ENCODE results near the gene RPS6KC1. TPM values are rescaled to one million over a fixed set of nuclear protein-coding genes. Genes with fewer than 3 reads are reported as not detected.
"Not testable (repeated sequence)": the region's sequence is repeated elsewhere in the genome, so short reads cannot be mapped to it uniquely, and the experiment has no call there.

Gene RPS6KC1
- polyA plus RNA-seq, 1 donor (not counting 4 experiments of a cell fraction or from before 2014, with no cell fraction given): 13.0 TPM

DNA sequence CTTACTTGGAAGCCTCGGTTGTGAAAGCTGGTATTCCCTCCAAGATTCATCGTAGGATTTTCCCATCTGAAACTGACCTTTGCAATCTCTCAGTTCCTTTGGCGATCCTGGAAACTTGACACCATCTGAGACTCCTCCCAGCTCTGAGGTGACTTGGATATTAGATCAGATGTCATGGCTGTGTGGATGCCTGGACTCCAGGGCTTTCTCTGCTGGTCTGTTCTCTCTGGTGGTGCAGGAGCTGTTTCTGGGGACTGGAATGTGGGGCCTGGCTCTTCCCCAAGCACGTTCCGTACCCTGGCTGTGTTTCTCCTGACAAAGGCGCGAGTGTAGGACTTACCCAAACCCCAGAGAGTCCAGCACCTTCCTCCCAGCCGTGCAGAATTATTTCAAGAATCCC is 252.2 kb downstream of the RPS6KC1 start:
- no peaks in the 10 kb centered on the region for H3K27me3 ChIP-seq (ENCODE audit: control insufficient read depth, extremely low read depth, insufficient read depth, low read length)
- H3K4me1 ChIP-seq (ENCODE audit: control insufficient read depth, extremely low read depth, insufficient read depth, low read length): no peaks in the 10 kb centered on the region
- dilution Hi-C loops (cut with MboI; ENCODE audit: extremely low pct_ligation_motif_present, low sequenced_read_pairs): no loop called here
- H3K9me1 ChIP-seq (ENCODE audit: control insufficient read depth, extremely low read depth, insufficient read depth, low read length): no peaks in the 10 kb centered on the region
- H3K27ac ChIP-seq (ENCODE audit: control insufficient read depth, insufficient read depth, low read length): no peak overlapping the region
- FAIRE-seq (no peak), DNase-seq (ENCODE audit: low read depth, low spot score) (no peak)
- no peaks in the 10 kb centered on the region for H3K9me3 ChIP-seq (ENCODE audit: control insufficient read depth, low read depth, low read length)
- TF ChIP-seq CTCF (optimal IDR thresholded peaks at IDR 0.05 in 1 of 3, IDR thresholded peaks at IDR 0.05 in 1 of 3, conservative IDR thresholded peaks at IDR 0.05 in 1 of 3; ENCODE audit: extremely low read depth in 1 of 3, insufficient read depth in 2 of 3, low read length in 3 of 3) (no peak), EZH2 (IDR thresholded peaks at IDR 0.05; ENCODE audit: low read length) (no peak)
- H4K20me1 ChIP-seq (ENCODE audit: control insufficient read depth, extremely low read depth, insufficient read depth, low read length): no peaks in the 10 kb centered on the region
- no peak overlapping the region for H3K9ac ChIP-seq (ENCODE audit: control insufficient read depth, extremely low read depth, insufficient read depth, low read length)
- no peaks in the 10 kb centered on the region for H3K79me2 ChIP-seq (ENCODE audit: control insufficient read depth, insufficient read depth, low read length)
- H3K4me2 ChIP-seq (ENCODE audit: control insufficient read depth, extremely low read depth, insufficient read depth, low read depth, low read length): no peak overlapping the region
- H3K4me3 ChIP-seq (ENCODE audit: control insufficient read depth in 2 of 3, extremely low read depth in 1 of 3, insufficient read depth in 2 of 3, low read depth in 1 of 3, low read length in 3 of 3): no peak overlapping the region
- H2AFZ ChIP-seq (ENCODE audit: control insufficient read depth, low read length): no peak overlapping the region
- no peaks in the 10 kb centered on the region for H3K36me3 ChIP-seq (ENCODE audit: control insufficient read depth in 2 of 2, extremely low read depth in 1 of 2, insufficient read depth in 2 of 2, low read length in 2 of 2)

DNA sequence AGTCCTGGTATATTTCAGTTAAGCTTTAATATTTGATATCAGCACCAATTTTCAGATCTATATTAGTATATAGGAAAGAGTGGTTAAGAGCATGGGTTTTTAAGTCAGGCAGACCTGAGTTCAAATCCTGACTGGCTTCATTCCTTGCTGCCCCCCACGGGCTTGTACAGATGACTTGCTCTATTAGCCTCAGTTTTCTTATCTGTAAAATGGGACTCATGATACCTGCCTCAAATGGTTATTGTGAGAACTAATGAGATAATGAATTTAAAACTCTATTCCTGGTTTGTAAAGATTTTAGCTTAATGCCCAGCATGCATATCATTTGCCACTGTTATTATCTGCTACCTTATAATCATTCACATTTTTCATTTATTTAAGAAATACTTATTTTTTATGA is 264.5 kb downstream of the RPS6KC1 start:
- no peak overlapping the region for H3K4me2 ChIP-seq (ENCODE audit: control insufficient read depth, extremely low read depth, insufficient read depth, low read depth, low read length)
- no peaks in the 10 kb centered on the region for H3K27me3 ChIP-seq (ENCODE audit: control insufficient read depth, extremely low read depth, insufficient read depth, low read length)
- H3K36me3 ChIP-seq (ENCODE audit: control insufficient read depth in 2 of 2, extremely low read depth in 1 of 2, insufficient read depth in 2 of 2, low read length in 2 of 2): no peaks in the 10 kb centered on the region
- no peaks in the 10 kb centered on the region for H4K20me1 ChIP-seq (ENCODE audit: control insufficient read depth, extremely low read depth, insufficient read depth, low read length)
- no peaks in the 10 kb centered on the region for H3K79me2 ChIP-seq (ENCODE audit: control insufficient read depth, insufficient read depth, low read length)
- TF ChIP-seq EZH2 (IDR thresholded peaks at IDR 0.05; ENCODE audit: low read length) (no peak), CTCF (optimal IDR thresholded peaks at IDR 0.05 in 1 of 3, IDR thresholded peaks at IDR 0.05 in 1 of 3, conservative IDR thresholded peaks at IDR 0.05 in 1 of 3; ENCODE audit: extremely low read depth in 1 of 3, insufficient read depth in 2 of 3, low read length in 3 of 3) (no peak)
- DNase-seq (ENCODE audit: low read depth, low spot score) (no peak), FAIRE-seq (no peak)
- no peak overlapping the region for H3K9ac ChIP-seq (ENCODE audit: control insufficient read depth, extremely low read depth, insufficient read depth, low read length)
- H3K4me3 ChIP-seq (ENCODE audit: control insufficient read depth in 2 of 3, extremely low read depth in 1 of 3, insufficient read depth in 2 of 3, low read depth in 1 of 3, low read length in 3 of 3): no peak overlapping the region
- no peaks in the 10 kb centered on the region for H3K4me1 ChIP-seq (ENCODE audit: control insufficient read depth, extremely low read depth, insufficient read depth, low read length)
- dilution Hi-C loops (cut with MboI; ENCODE audit: extremely low pct_ligation_motif_present, low sequenced_read_pairs): no loop called here
- no peaks in the 10 kb centered on the region for H3K9me3 ChIP-seq (ENCODE audit: control insufficient read depth, low read depth, low read length)
- H3K9me1 ChIP-seq (ENCODE audit: control insufficient read depth, extremely low read depth, insufficient read depth, low read length): no peaks in the 10 kb centered on the region
- H2AFZ ChIP-seq (ENCODE audit: control insufficient read depth, low read length): no peak overlapping the region
- no peak overlapping the region for H3K27ac ChIP-seq (ENCODE audit: control insufficient read depth, insufficient read depth, low read length)

DNA sequence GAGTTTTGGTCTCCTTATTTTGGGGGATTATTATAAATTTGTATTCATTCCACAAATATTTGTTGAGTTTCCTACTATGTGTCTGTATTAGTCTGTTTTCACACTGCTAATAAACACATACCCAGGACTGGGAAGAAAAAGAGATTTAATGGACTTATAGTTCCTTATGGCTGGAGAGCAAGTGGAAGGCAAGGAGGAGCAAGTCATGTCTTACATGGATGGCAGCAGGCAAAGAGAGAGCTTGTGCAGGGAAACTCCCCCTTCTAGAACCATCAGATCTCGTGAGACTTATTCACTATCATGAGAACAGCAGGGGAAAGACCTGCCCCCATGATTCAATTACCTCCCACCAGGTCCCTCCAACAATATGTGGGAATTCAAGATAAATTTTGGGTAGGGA is 267.4 kb downstream of the RPS6KC1 start:
- H3K4me3 ChIP-seq (ENCODE audit: control insufficient read depth in 2 of 3, extremely low read depth in 1 of 3, insufficient read depth in 2 of 3, low read depth in 1 of 3, low read length in 3 of 3); H3K36me3 ChIP-seq (ENCODE audit: control insufficient read depth in 2 of 2, extremely low read depth in 1 of 2, insufficient read depth in 2 of 2, low read length in 2 of 2); FAIRE-seq; H3K79me2 ChIP-seq (ENCODE audit: control insufficient read depth, insufficient read depth, low read length); H3K27ac ChIP-seq (ENCODE audit: control insufficient read depth, insufficient read depth, low read length); H2AFZ ChIP-seq (ENCODE audit: control insufficient read depth, low read length); H3K9me1 ChIP-seq (ENCODE audit: control insufficient read depth, extremely low read depth, insufficient read depth, low read length); DNase-seq (ENCODE audit: low read depth, low spot score); H3K27me3 ChIP-seq (ENCODE audit: control insufficient read depth, extremely low read depth, insufficient read depth, low read length); H3K4me2 ChIP-seq (ENCODE audit: control insufficient read depth, extremely low read depth, insufficient read depth, low read depth, low read length); H4K20me1 ChIP-seq (ENCODE audit: control insufficient read depth, extremely low read depth, insufficient read depth, low read length); H3K9me3 ChIP-seq (ENCODE audit: control insufficient read depth, low read depth, low read length); H3K4me1 ChIP-seq (ENCODE audit: control insufficient read depth, extremely low read depth, insufficient read depth, low read length); H3K9ac ChIP-seq (ENCODE audit: control insufficient read depth, extremely low read depth, insufficient read depth, low read length); dilution Hi-C loops (cut with MboI; ENCODE audit: extremely low pct_ligation_motif_present, low sequenced_read_pairs): not testable (repeated sequence)

Measured in keratinocyte (primary cell).